Measurements from ENCODE around the gene EGFR.

EGFR gene

GRCh38 chr7:55084307-55084706, 65.5 kb downstream of the EGFR start:
- Histone ChIP-seq H3F3A (ENCODE audit: insufficient read depth, low read length) (no peaks in the 10 kb centered on the region), H3K27ac (ENCODE audit: low read length) (no peak overlapping the region), H4K20me1 (ENCODE audit: insufficient read depth, low read length) (no peaks in the 10 kb centered on the region), H3K79me2 (ENCODE audit: low read length) (no peaks in the 10 kb centered on the region), H2AFZ (ENCODE audit: low read length) (no peak overlapping the region), H3K4me1 (ENCODE audit: low read length) (no peaks in the 10 kb centered on the region), H3K4me2 (ENCODE audit: low read depth, low read length) (no peak overlapping the region), H3K9me3 (replicated peaks; ENCODE audit: insufficient read depth, low read length) (no peaks in the 10 kb centered on the region), H3K9me2 (replicated peaks; ENCODE audit: insufficient read depth, low read length) (no peaks in the 10 kb centered on the region), H3K9ac (ENCODE audit: low read length) (no peak overlapping the region), H3K4me3 (ENCODE audit: low read length) (no peak overlapping the region), H3K27me3 (replicated peaks; ENCODE audit: insufficient read depth, low read length) (no peaks in the 10 kb centered on the region), H3K36me3 (replicated peaks; ENCODE audit: insufficient read depth, low read length) (no peaks in the 10 kb centered on the region)
- TF ChIP-seq EZH2phosphoT487 (IDR thresholded peaks at IDR 0.05; ENCODE audit: low read length), result no peak
- TF ChIP-seq EZH2 (optimal IDR thresholded peaks at IDR 0.05; ENCODE audit: low read depth, low read length), result no peak
- TF ChIP-seq CTCF (IDR thresholded peaks at IDR 0.05; ENCODE audit: low read length), result no peak
- DNase-seq, result no peak

GRCh38 chr7:55085511-55086412, 66.9 kb downstream of the EGFR start:
- H3F3A ChIP-seq (ENCODE audit: insufficient read depth, low read length), result no peaks in the 10 kb centered on the region
- H3K9ac ChIP-seq (ENCODE audit: low read length), result no peak overlapping the region
- H3K79me2 ChIP-seq (ENCODE audit: low read length), result no peaks in the 10 kb centered on the region
- no peak overlapping the region for H3K4me3 ChIP-seq (ENCODE audit: low read length)
- no peak overlapping the region for H3K4me2 ChIP-seq (ENCODE audit: low read depth, low read length)
- H3K27me3 ChIP-seq (replicated peaks; ENCODE audit: insufficient read depth, low read length), result no peaks in the 10 kb centered on the region
- H3K9me3 ChIP-seq (replicated peaks; ENCODE audit: insufficient read depth, low read length), result no peaks in the 10 kb centered on the region
- H3K36me3 ChIP-seq (replicated peaks; ENCODE audit: insufficient read depth, low read length), result no peaks in the 10 kb centered on the region
- no peaks in the 10 kb centered on the region for H3K9me2 ChIP-seq (replicated peaks; ENCODE audit: insufficient read depth, low read length)
- H3K27ac ChIP-seq (ENCODE audit: low read length), result no peak overlapping the region
- TF ChIP-seq CTCF (IDR thresholded peaks at IDR 0.05; ENCODE audit: low read length) (no peak), EZH2 (optimal IDR thresholded peaks at IDR 0.05; ENCODE audit: low read depth, low read length) (no peak), EZH2phosphoT487 (IDR thresholded peaks at IDR 0.05; ENCODE audit: low read length) (no peak)
- no peak overlapping the region for H2AFZ ChIP-seq (ENCODE audit: low read length)
- no peak for DNase-seq
- H3K4me1 ChIP-seq (ENCODE audit: low read length), result no peaks in the 10 kb centered on the region
- no peaks in the 10 kb centered on the region for H4K20me1 ChIP-seq (ENCODE audit: insufficient read depth, low read length)

GRCh38 chr7:55086413-55087201, 67.8 kb downstream of the EGFR start:
- Histone ChIP-seq H3K9me2 (replicated peaks; ENCODE audit: insufficient read depth, low read length) (no peaks in the 10 kb centered on the region), H3K4me3 (ENCODE audit: low read length) (no peak overlapping the region), H3K36me3 (replicated peaks; ENCODE audit: insufficient read depth, low read length) (no peaks in the 10 kb centered on the region), H3K9ac (ENCODE audit: low read length) (no peak overlapping the region), H3K79me2 (ENCODE audit: low read length) (no peaks in the 10 kb centered on the region), H3K27ac (ENCODE audit: low read length) (no peak overlapping the region), H3F3A (ENCODE audit: insufficient read depth, low read length) (no peaks in the 10 kb centered on the region), H2AFZ (ENCODE audit: low read length) (no peak overlapping the region), H3K9me3 (replicated peaks; ENCODE audit: insufficient read depth, low read length) (no peaks in the 10 kb centered on the region), H3K27me3 (replicated peaks; ENCODE audit: insufficient read depth, low read length) (no peaks in the 10 kb centered on the region), H3K4me1 (ENCODE audit: low read length) (no peaks in the 10 kb centered on the region), H4K20me1 (ENCODE audit: insufficient read depth, low read length) (no peaks in the 10 kb centered on the region), H3K4me2 (ENCODE audit: low read depth, low read length) (no peak overlapping the region)
- no peak for DNase-seq
- TF ChIP-seq CTCF (IDR thresholded peaks at IDR 0.05; ENCODE audit: low read length) (no peak), EZH2 (optimal IDR thresholded peaks at IDR 0.05; ENCODE audit: low read depth, low read length) (no peak), EZH2phosphoT487 (IDR thresholded peaks at IDR 0.05; ENCODE audit: low read length) (no peak)
